Natural killer cell (primary cell): ENCODE measurements around the gene DNM1. TPM values are rescaled to one million over a fixed set of nuclear protein-coding genes. Genes with fewer than 3 reads are reported as not detected.

Source experiments
- ATAC-seq, 3 donors: fragments of 150-1000 bp in 2 of 3; fragments of 200-7000 bp in 1 of 3; cut with Tn5 transposase; 1 replicate in 1 of 3; 2 replicates in 2 of 3; pipeline ENCODE4 v1.10.0; 2021; ENCODE audit warnings: mild to moderate bottlenecking in 2 of 3, moderate library complexity in 2 of 3
- DNase-seq, 2 donors: peaks; one replicate each; pipeline versions ENCODE4 v3.0.0 to v3.0.0-alpha.2; 2013 to 2021; ENCODE audit warnings: mixed read lengths in 1 of 2
- H3K27ac ChIP-seq: one replicate; pipeline ENCODE4 v1.5.1; 2013; ENCODE audit warnings: mild to moderate bottlenecking, low read length
- H3K27me3 ChIP-seq: one replicate; pipeline ENCODE4 v1.6.1; 2013; ENCODE audit warnings: low read length; ENCODE audit not compliant: control insufficient read depth, insufficient read depth
- H3K36me3 ChIP-seq: one replicate; pipeline ENCODE4 v1.6.1; 2013; ENCODE audit warnings: low read length; ENCODE audit not compliant: control insufficient read depth, insufficient read depth
- H3K4me1 ChIP-seq: one replicate; pipeline ENCODE4 v1.6.1; 2013; ENCODE audit warnings: low read length; ENCODE audit not compliant: control insufficient read depth, insufficient read depth
- H3K4me3 ChIP-seq: one replicate; pipeline ENCODE4 v1.5.1; 2013; ENCODE audit warnings: low read length
- H3K9me3 ChIP-seq: one replicate; pipeline ENCODE4 v1.6.1; 2013; ENCODE audit warnings: low read length; ENCODE audit not compliant: control insufficient read depth, insufficient read depth
- H3K27ac Mint-ChIP-seq, 2 donors: one replicate each; pipeline ENCODE4 v1.8.0; 2022; ENCODE audit warnings: mild to moderate bottlenecking in 2 of 2, mixed read lengths in 2 of 2, moderate library complexity in 1 of 2
- H3K27me3 Mint-ChIP-seq, 2 donors: one replicate each; pipeline ENCODE4 v1.8.0; 2022; ENCODE audit warnings: low read depth in 2 of 2, mixed read lengths in 2 of 2
- H3K36me3 Mint-ChIP-seq: one replicate; pipeline ENCODE4 v1.8.0; 2022; ENCODE audit warnings: mixed read lengths
- H3K4me1 Mint-ChIP-seq, 2 donors: one replicate each; pipeline ENCODE4 v1.8.0; 2022; ENCODE audit warnings: mixed read lengths in 2 of 2
- H3K4me3 Mint-ChIP-seq: one replicate; pipeline ENCODE4 v1.8.0; 2022; ENCODE audit warnings: mild to moderate bottlenecking, moderate library complexity, mixed read lengths
- H3K9me3 Mint-ChIP-seq, 2 donors: one replicate each; pipeline ENCODE4 v1.8.0; 2022; ENCODE audit warnings: mixed read lengths in 2 of 2
- CTCF ChIP-seq: fragments of 200-600 bp; IDR thresholded peaks from one replicate; pipeline ENCODE4 v1.8.0; 2022; ENCODE audit warnings: antibody characterized with exemption
- WGBS: methylation state at CpG from one replicate; pipeline ENCODE4 v1.1.7; 2013; ENCODE audit warnings: missing lambda C conversion rate; ENCODE audit not compliant: insufficient coverage; 5-methylcytosine and 5-hydroxymethylcytosine counted together
- intact Hi-C: fragments of 100-400 bp; cut with micrococcal nuclease; formaldehyde crosslinking; loops from one replicate; pipeline ENCODE4 v1.14.2; 2022
- total RNA-seq, 4 donors: library from RNA; stranded (reverse); fragments of 120-200 nt in 1 of 4; gene quantifications; one replicate each; pipeline versions ENCODE4 v1.2.3 to v1.2.4, GENCODE V29; 2013 to 2022

Gene DNM1
- total RNA-seq, 3 donors from 2014 or later (not counting 1 experiment from before 2014, with no cell fraction given) = 1.4 to 8.1 (median 2.6) TPM

GRCh38 chr9:128222880-128223670 is 19.9 kb downstream of the DNM1 start:
- H3K27ac ChIP-seq = no peak overlapping the region
- Mint-ChIP-seq H3K4me1 (peaks cover 9 to 11% of the 10 kb centered on the region in 2 donors), H3K4me3 (no peak overlapping the region), H3K9me3 (no peaks in the 10 kb centered on the region), H3K27me3 (no peaks in the 10 kb centered on the region), H3K36me3 (no peaks in the 10 kb centered on the region), H3K27ac (no peak overlapping the region)
- no peaks in the 10 kb centered on the region for H3K36me3 ChIP-seq
- H3K27me3 ChIP-seq = no peaks in the 10 kb centered on the region
- no peak overlapping the region for H3K4me3 ChIP-seq
- no peak for TF ChIP-seq CTCF
- intact Hi-C loops = no loop called here
- DNase-seq (no peak), ATAC-seq (no peak)
- WGBS = 84% methylated on average over 12 of the region's 13 CpGs
- peaks cover 13% of the 10 kb centered on the region for H3K4me1 ChIP-seq
- no peaks in the 10 kb centered on the region for H3K9me3 ChIP-seq

GRCh38 chr9:128224877-128225276 is 21.7 kb downstream of the DNM1 start:
- 89% methylated on average over 7 of the region's 7 CpGs for WGBS

GRCh38 chr9:128225770-128226411 is 22.7 kb downstream of the DNM1 start:
- 89% methylated on average over 18 of the region's 19 CpGs for WGBS
- H3K27me3 ChIP-seq = no peaks in the 10 kb centered on the region
- Mint-ChIP-seq H3K4me3 (no peak overlapping the region), H3K36me3 (no peaks in the 10 kb centered on the region), H3K27ac (no peak overlapping the region), H3K27me3 (no peaks in the 10 kb centered on the region), H3K9me3 (no peaks in the 10 kb centered on the region), H3K4me1 (no peaks in the 10 kb centered on the region)
- DNase-seq = no peak
- no peak overlapping the region for H3K27ac ChIP-seq
- no peak overlapping the region for H3K4me3 ChIP-seq
- H3K36me3 ChIP-seq = no peaks in the 10 kb centered on the region
- TF ChIP-seq CTCF = no peak
- intact Hi-C loops = no loop called here
- no peak for ATAC-seq
- H3K4me1 ChIP-seq = no peaks in the 10 kb centered on the region
- no peaks in the 10 kb centered on the region for H3K9me3 ChIP-seq

More at GRCh38 chr9:128224877-128225276, 21.7 kb downstream of the DNM1 start:
- no peak overlapping the region for H3K4me3 ChIP-seq
- intact Hi-C loops = no loop called here
- H3K27me3 Mint-ChIP-seq = no peaks in the 10 kb centered on the region
- ATAC-seq = no peak
- no peaks in the 10 kb centered on the region for H3K36me3 Mint-ChIP-seq
- no peak overlapping the region for H3K27ac ChIP-seq
- no peaks in the 10 kb centered on the region for H3K27me3 ChIP-seq
- no peak for DNase-seq
- H3K27ac Mint-ChIP-seq = no peak overlapping the region
- H3K9me3 ChIP-seq = no peaks in the 10 kb centered on the region
- H3K4me1 Mint-ChIP-seq = no peaks in the 10 kb centered on the region
- H3K9me3 Mint-ChIP-seq = no peaks in the 10 kb centered on the region
- H3K4me3 Mint-ChIP-seq = no peak overlapping the region
- TF ChIP-seq CTCF = no peak
- H3K4me1 ChIP-seq = no peaks in the 10 kb centered on the region
- no peaks in the 10 kb centered on the region for H3K36me3 ChIP-seq
